A673 (cell line): ENCODE data around the gene FASTKD1. TPM values are rescaled to one million over a fixed set of nuclear protein-coding genes. Genes with fewer than 3 reads are reported as not detected.

Source experiments
- BruUV-seq: library from RNA; stranded (reverse); fragments of 400-500 nt; replicated peaks from 2 replicates; lab custom pipeline; 2021; lab: Mats Ljungman, UMichigan
- CTCF ChIA-PET: fragments of 300-600 bp; sonication (Branson Sonifier 250); formaldehyde crosslinking; loops from one replicate; lab custom pipeline; 2022; ENCODE audit warnings: antibody characterized with exemption; lab: Charles Lee
- POLR2A ChIA-PET: fragments of 300-600 bp; sonication (Branson Sonifier 250); formaldehyde crosslinking; loops from one replicate; lab custom pipeline; 2022; ENCODE audit warnings: antibody characterized with exemption; ENCODE audit not compliant: low non-redundant PET; lab: Charles Lee
- DNase-seq: peaks from one replicate; pipeline ENCODE4 v3.0.0-alpha.2; 2015; ENCODE audit warnings: low spot score
- H3K27ac ChIP-seq: fragments of 200-600 bp; sonication (generic); 2 replicates; pipeline ENCODE4 v1.5.1; 2016; ENCODE audit warnings: mixed run types, low read depth, mild to moderate bottlenecking, mixed read lengths, antibody characterized with exemption, low read length; ENCODE audit not compliant: poor library complexity, severe bottlenecking
- H3K27me3 ChIP-seq: fragments of 200-600 bp; sonication (generic); replicated peaks from 2 replicates; pipeline ENCODE4 v1.6.1; 2017; ENCODE audit warnings: mixed run types, low read depth, mild to moderate bottlenecking, mixed read lengths, antibody characterized with exemption, low read length; ENCODE audit not compliant: insufficient read depth, poor library complexity
- H3K36me3 ChIP-seq: fragments of 200-600 bp; sonication (generic); 2 replicates; pipeline ENCODE4 v1.6.1; 2016; ENCODE audit warnings: mixed run types, mild to moderate bottlenecking, mixed read lengths, antibody characterized with exemption, low read length; ENCODE audit not compliant: insufficient read depth, poor library complexity, severe bottlenecking
- H3K4me1 ChIP-seq: fragments of 200-600 bp; sonication (generic); 2 replicates; pipeline ENCODE4 v1.6.1; 2017; ENCODE audit warnings: mixed run types, mild to moderate bottlenecking, mixed read lengths, antibody characterized with exemption, low read length; ENCODE audit not compliant: insufficient read depth, poor library complexity, severe bottlenecking
- H3K4me3 ChIP-seq: fragments of 200-600 bp; sonication (generic); 2 replicates; pipeline ENCODE4 v1.5.1; 2016; ENCODE audit warnings: low read depth, mixed run types, mild to moderate bottlenecking, mixed read lengths, low read length; ENCODE audit not compliant: poor library complexity, severe bottlenecking
- H3K9me3 ChIP-seq: fragments of 200-600 bp; sonication (generic); 2 replicates; pipeline ENCODE4 v1.6.1; 2016; ENCODE audit warnings: mixed run types, low read depth, mild to moderate bottlenecking, mixed read lengths, antibody characterized with exemption, low read length; ENCODE audit not compliant: poor library complexity, severe bottlenecking
- EZH2 ChIP-seq: fragments of 200-600 bp; sonication (generic); IDR thresholded peaks from 2 replicates; pipeline ENCODE4 v1.6.1; 2017; ENCODE audit warnings: borderline replicate concordance, low read depth, mild to moderate bottlenecking, mixed read lengths, antibody characterized with exemption, low read length; ENCODE audit not compliant: poor library complexity, severe bottlenecking
- intact Hi-C: fragments of 100-400 bp; cut with micrococcal nuclease; formaldehyde crosslinking; loops from one replicate; pipeline ENCODE4 v1.10.0; 2022; ENCODE audit not compliant: unreplicated experiment
- total RNA-seq: library from RNA; stranded (reverse); gene quantifications from 2 replicates; pipeline ENCODE4 v1.2.3, GENCODE V29; 2021
- TF ChIP-seq, protein P1 (sequence below): fragments of 300-800, 200-600 bp; sonication (generic); conservative IDR thresholded peaks from 2 replicates; pipeline ENCODE4 v1.5.1; 2017; ENCODE audit warnings: low read depth, mild to moderate bottlenecking, antibody characterized with exemption, low read length, moderate library complexity, mixed read lengths

The FASTKD1 gene
- total RNA-seq, 1 experiment from 2014 or later = 37.3 TPM

DNA sequence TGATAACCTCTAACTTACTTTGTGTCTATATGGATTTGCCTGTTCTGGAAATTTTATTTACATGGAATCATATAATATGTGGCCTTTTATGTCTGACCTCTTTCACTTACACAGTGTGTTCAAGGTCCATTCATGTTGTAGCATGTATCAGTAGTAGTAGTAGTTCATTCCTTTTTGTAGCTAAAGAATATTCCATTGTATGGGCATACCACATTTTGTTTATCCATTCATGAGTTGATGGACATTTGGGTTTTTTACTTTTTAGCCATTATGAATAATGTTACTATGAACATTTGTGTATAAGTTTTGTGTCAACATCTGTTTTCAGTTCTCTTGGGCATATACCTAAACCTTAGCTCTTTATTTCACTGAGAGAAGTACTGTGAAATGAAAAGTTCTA, 82.8 kb downstream of the FASTKD1 start:
- ChIA-PET POLR2A (no interaction called here), CTCF (no interaction called here)
- intact Hi-C loops = no loop called here
- TF ChIP-seq EZH2 = no peak
- TF ChIP-seq, protein P1, sequence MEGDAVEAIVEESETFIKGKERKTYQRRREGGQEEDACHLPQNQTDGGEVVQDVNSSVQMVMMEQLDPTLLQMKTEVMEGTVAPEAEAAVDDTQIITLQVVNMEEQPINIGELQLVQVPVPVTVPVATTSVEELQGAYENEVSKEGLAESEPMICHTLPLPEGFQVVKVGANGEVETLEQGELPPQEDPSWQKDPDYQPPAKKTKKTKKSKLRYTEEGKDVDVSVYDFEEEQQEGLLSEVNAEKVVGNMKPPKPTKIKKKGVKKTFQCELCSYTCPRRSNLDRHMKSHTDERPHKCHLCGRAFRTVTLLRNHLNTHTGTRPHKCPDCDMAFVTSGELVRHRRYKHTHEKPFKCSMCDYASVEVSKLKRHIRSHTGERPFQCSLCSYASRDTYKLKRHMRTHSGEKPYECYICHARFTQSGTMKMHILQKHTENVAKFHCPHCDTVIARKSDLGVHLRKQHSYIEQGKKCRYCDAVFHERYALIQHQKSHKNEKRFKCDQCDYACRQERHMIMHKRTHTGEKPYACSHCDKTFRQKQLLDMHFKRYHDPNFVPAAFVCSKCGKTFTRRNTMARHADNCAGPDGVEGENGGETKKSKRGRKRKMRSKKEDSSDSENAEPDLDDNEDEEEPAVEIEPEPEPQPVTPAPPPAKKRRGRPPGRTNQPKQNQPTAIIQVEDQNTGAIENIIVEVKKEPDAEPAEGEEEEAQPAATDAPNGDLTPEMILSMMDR = no peak
- no TSS peak for BruUV-seq
- Histone ChIP-seq H3K27me3 (no peaks in the 10 kb centered on the region), H3K9me3 (no peaks in the 10 kb centered on the region), H3K36me3 (no peaks in the 10 kb centered on the region), H3K4me3 (no peak overlapping the region), H3K27ac (no peak overlapping the region), H3K4me1 (no peaks in the 10 kb centered on the region)
- no peak for DNase-seq

DNA sequence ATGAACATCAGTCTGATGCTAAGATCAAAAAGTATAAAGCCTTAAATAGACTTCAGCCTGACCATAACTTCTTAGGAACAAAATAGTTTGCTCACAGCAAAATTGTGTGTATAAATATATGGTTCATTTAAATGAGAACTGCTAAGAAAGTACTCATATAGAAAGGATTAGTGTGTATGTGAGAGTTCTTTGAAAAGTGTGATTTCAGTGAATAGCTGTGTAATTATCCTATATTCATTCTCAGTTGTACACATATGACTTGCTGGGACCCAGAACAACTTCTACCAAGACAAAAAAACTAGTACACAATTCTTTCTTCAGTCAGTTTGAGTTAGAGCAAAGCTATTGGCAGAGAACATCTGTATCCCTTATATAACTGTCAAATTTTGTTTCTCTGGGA, 87.2 kb downstream of the FASTKD1 start:
- BruUV-seq = no TSS peak
- no peaks in the 10 kb centered on the region for H3K4me1 ChIP-seq
- no peak overlapping the region for H3K27ac ChIP-seq
- H3K36me3 ChIP-seq = no peaks in the 10 kb centered on the region
- no peaks in the 10 kb centered on the region for H3K9me3 ChIP-seq
- no peaks in the 10 kb centered on the region for H3K27me3 ChIP-seq
- ChIA-PET CTCF (no interaction called here), POLR2A (no interaction called here)
- intact Hi-C loops = no loop called here
- TF ChIP-seq, protein P1 = no peak
- no peak for TF ChIP-seq EZH2
- no peak overlapping the region for H3K4me3 ChIP-seq
- no peak for DNase-seq

DNA sequence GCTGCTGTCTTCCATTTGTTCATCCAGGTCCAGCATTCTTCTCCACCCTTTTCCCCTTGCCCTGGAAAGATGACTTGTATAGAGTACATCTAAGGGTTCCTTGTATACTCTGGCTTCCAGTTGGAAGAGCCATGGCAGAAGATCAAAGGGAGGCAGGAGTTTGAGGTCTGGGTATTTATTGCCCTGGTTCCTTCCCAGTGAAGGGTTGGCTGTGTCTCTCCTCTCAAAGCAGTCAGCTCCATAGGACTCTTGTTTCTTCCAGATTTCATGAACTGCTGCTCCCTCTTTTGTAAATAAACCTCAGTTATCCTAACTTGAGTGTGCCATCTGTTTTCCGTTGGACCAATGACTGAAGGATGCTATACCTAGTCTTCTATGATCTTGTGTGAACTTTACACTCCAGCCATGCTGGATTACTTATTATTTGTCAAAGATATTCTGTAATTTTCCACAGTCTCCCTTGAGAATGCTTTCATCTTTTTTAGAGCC, 88.0 kb downstream of the FASTKD1 start:
- H3K27me3 ChIP-seq = no peaks in the 10 kb centered on the region
- CTCF ChIA-PET = no interaction called here

More for the DNA sequence above, 88.0 kb downstream of the FASTKD1 start:
- DNase-seq = no peak
- POLR2A ChIA-PET = no interaction called here
- intact Hi-C loops = no loop called here
- H3K4me3 ChIP-seq = no peak overlapping the region
- TF ChIP-seq EZH2 = no peak
- TF ChIP-seq, protein P1 = no peak
- no peaks in the 10 kb centered on the region for H3K9me3 ChIP-seq
- no TSS peak for BruUV-seq
- no peaks in the 10 kb centered on the region for H3K4me1 ChIP-seq
- H3K36me3 ChIP-seq = no peaks in the 10 kb centered on the region
- no peak overlapping the region for H3K27ac ChIP-seq
